Peyer's patch (tissue), 4 donors: ENCODE results near the gene PHRF1. TPM values are rescaled to one million over a fixed set of nuclear protein-coding genes. Genes with fewer than 3 reads are reported as not detected.
A peak's percentile ranks its signal among the peaks of the same experiment; 100 is the strongest.

Experiments
- DNase-seq, 3 donors: peaks; one replicate each; pipeline ENCODE4 v3.0.0-alpha.2; 2017 to 2019
- H3K27ac ChIP-seq, 4 donors: fragments of 200-600 bp; sonication (generic); one replicate each; pipeline ENCODE4 v1.5.1; 2016 to 2019
- H3K27me3 ChIP-seq, 2 donors: fragments of 200-600 bp; sonication (generic); one replicate each; pipeline ENCODE4 v1.5.1; 2019
- H3K36me3 ChIP-seq, 3 donors: fragments of 200-600 bp; sonication (generic); one replicate each; pipeline ENCODE4 v1.5.1; 2016 to 2019
- H3K4me1 ChIP-seq, 4 donors: fragments of 200-600 bp; sonication (generic); one replicate each; pipeline ENCODE4 v1.5.1; 2016 to 2019
- H3K4me3 ChIP-seq, 4 donors: fragments of 200-600 bp; sonication (generic); 1 replicate in 3 of 4; 2 replicates in 1 of 4; pipeline ENCODE4 v1.5.1; 2016 to 2019; ENCODE audit warnings: mild to moderate bottlenecking in 1 of 4
- H3K9me3 ChIP-seq, 4 donors: fragments of 200-600 bp; sonication (generic); one replicate each; pipeline ENCODE4 v1.5.1; 2016 to 2019; ENCODE audit warnings: mild to moderate bottlenecking in 1 of 4
- POLR2A ChIP-seq, 2 donors: fragments of 450-650 bp; IDR thresholded peaks; one replicate each; pipeline ENCODE4 v1.5.1; 2017; ENCODE audit warnings: antibody characterized with exemption in 2 of 2, mild to moderate bottlenecking in 2 of 2, moderate library complexity in 2 of 2
- total RNA-seq, 4 donors: library from RNA; depleted of rRNA; stranded (reverse); fragments of >200 nt; gene quantifications; one replicate each; pipeline ENCODE4 v1.1.0, GENCODE V29; 2016
- TF ChIP-seq, protein P1 (sequence below), 6 experiments: fragments of 450-650 bp in 4 of 6; fragments of 200-600 bp in 2 of 6; sonication (generic) in 1 of 6; IDR thresholded peaks; one replicate each; pipeline ENCODE4 v1.5.1; 2017 to 2019; ENCODE audit warnings: antibody characterized with exemption in 6 of 6, mild to moderate bottlenecking in 3 of 6, moderate library complexity in 1 of 6

The PHRF1 gene
- total RNA-seq, 4 donors from 2014 or later = 48.4 to 88.0 (median 57.8) TPM

DNA sequence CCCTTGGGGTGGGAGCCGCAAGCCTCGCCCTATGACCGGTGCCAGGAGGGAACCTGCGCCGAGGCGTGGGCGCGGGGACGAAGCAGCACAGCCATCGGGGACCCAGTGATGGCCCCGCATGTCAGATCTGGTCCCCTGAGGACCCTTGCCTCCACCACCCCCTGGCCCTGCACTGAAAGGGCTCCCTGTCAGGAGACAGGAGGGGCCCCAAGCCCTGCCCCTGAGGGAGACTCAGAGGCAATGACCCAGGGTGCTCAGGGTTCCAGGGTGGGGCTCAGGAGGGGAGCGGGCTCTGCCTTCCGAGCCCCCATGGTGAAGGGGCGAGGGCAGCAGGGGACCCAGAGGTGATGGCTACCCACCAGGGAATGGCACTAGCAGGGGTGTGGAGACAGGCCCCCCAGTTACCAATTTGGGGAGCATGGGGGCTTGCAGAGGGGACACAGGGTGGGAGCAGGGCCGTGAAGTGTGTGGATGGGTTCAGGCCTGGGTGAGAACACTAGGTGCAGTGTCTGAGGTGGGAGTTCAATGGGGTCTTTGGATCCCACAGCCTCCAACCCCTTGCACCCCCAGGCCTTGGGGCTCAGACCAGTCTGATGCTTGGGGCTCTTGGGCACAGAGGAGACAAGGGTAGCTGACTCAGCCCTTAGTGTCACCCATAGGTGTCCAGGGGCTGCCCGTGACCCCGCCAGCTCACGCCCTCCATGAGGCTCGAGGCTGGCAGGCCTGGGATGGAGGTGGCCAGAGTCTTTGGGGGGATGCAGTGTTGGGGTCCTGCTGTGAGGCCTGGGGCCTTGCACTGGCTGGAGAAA is 38.4 kb upstream of the PHRF1 start:
- peak overlapping the region in 3 of 4 donors; percentile 10 to 98 (median 85) for H3K27ac ChIP-seq
- no peaks in the 10 kb centered on the region for H3K27me3 ChIP-seq
- H3K4me3 ChIP-seq = peak overlapping the region; percentile 56 to 93 (median 70)
- peak in 1 of 2 donors; percentile 2 for TF ChIP-seq POLR2A (IDR thresholded peaks at IDR 0.05)
- TF ChIP-seq, protein P1, sequence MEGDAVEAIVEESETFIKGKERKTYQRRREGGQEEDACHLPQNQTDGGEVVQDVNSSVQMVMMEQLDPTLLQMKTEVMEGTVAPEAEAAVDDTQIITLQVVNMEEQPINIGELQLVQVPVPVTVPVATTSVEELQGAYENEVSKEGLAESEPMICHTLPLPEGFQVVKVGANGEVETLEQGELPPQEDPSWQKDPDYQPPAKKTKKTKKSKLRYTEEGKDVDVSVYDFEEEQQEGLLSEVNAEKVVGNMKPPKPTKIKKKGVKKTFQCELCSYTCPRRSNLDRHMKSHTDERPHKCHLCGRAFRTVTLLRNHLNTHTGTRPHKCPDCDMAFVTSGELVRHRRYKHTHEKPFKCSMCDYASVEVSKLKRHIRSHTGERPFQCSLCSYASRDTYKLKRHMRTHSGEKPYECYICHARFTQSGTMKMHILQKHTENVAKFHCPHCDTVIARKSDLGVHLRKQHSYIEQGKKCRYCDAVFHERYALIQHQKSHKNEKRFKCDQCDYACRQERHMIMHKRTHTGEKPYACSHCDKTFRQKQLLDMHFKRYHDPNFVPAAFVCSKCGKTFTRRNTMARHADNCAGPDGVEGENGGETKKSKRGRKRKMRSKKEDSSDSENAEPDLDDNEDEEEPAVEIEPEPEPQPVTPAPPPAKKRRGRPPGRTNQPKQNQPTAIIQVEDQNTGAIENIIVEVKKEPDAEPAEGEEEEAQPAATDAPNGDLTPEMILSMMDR (IDR thresholded peaks at IDR 0.05) = no peak
- H3K36me3 ChIP-seq = peaks cover 0 to 8% (median 0%) of the 10 kb centered on the region in 3 donors
- peak in 1 of 3 donors; percentile 45 for DNase-seq
- peaks cover 0 to 33% (median 26%) of the 10 kb centered on the region in 4 donors for H3K4me1 ChIP-seq
- no peaks in the 10 kb centered on the region for H3K9me3 ChIP-seq

DNA sequence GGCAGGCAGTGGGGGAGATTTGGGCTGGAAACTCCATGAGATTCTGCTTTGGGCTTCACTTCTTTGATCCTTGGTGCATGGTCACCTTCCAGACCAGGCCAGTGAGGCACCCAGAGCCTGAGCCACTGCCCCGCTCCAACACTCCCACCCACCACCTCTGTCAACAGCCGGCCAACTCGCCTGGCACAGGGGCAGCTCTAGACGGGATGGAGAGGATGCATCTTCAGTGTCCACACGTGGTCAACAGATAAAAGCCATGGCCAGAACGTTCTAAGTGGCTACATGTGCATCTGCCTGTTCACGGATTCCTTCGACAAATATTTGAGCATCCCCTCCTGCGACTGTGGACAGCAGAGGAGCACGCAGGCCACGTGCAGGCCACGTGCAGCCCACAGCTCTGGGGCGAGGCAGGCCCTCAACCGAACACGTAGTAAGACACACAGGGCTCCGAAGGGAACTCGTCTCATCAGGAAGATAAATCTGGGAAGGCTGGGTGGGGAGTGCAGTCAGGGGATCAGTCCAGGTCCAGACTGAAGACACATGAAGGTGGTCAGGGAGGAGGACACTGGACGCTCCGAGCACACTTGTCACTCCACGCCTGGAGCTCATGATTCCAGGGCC is 37.7 kb upstream of the PHRF1 start:
- Histone ChIP-seq H3K27me3 (no peaks in the 10 kb centered on the region), H3K9me3 (no peaks in the 10 kb centered on the region), H3K4me3 (no peak overlapping the region), H3K36me3 (peaks cover 0 to under 1% (median 0%) of the 10 kb centered on the region in 3 donors), H3K4me1 (peaks cover 0 to 30% (median 26%) of the 10 kb centered on the region in 4 donors), H3K27ac (no peak overlapping the region)
- TF ChIP-seq, protein P1 (IDR thresholded peaks at IDR 0.05) = no peak
- no peak for TF ChIP-seq POLR2A (IDR thresholded peaks at IDR 0.05)
- DNase-seq = peak in 1 of 3 donors; percentile 41

DNA sequence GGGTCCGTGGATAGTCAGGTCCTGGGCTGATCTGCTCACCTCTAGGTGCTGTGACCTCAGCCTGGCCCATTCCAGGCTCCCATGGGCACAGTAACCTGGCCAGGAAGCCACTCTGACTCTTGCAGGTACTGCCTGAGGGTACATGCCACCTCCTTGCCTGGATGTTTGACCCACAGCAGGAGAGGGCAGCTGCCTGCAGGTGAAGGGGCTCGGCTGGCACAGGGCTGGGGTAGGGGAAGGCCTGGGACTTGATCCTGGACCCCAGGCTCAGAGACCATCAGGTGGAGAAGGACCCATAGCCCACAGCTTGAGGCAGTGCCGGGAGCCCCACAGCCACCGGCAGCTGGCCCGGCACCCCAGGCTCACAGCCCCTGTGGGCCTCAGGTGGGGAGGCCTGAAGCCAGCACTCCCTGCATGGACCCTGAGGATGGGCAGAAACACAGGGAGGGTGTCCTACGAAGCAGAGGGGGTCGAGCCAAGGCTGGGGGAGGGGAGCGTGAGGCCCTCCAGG is 36.2 kb upstream of the PHRF1 start:
- DNase-seq = peak in 1 of 3 donors; percentile 37
- no peaks in the 10 kb centered on the region for H3K27me3 ChIP-seq
- no peak for TF ChIP-seq POLR2A (IDR thresholded peaks at IDR 0.05)
- TF ChIP-seq, protein P1 (IDR thresholded peaks at IDR 0.05) = no peak
- peaks cover 0 to 27% (median 18%) of the 10 kb centered on the region in 4 donors for H3K4me1 ChIP-seq
- no peak overlapping the region for H3K27ac ChIP-seq
- H3K36me3 ChIP-seq = no peaks in the 10 kb centered on the region
- H3K4me3 ChIP-seq = no peak overlapping the region
- H3K9me3 ChIP-seq = no peaks in the 10 kb centered on the region

DNA sequence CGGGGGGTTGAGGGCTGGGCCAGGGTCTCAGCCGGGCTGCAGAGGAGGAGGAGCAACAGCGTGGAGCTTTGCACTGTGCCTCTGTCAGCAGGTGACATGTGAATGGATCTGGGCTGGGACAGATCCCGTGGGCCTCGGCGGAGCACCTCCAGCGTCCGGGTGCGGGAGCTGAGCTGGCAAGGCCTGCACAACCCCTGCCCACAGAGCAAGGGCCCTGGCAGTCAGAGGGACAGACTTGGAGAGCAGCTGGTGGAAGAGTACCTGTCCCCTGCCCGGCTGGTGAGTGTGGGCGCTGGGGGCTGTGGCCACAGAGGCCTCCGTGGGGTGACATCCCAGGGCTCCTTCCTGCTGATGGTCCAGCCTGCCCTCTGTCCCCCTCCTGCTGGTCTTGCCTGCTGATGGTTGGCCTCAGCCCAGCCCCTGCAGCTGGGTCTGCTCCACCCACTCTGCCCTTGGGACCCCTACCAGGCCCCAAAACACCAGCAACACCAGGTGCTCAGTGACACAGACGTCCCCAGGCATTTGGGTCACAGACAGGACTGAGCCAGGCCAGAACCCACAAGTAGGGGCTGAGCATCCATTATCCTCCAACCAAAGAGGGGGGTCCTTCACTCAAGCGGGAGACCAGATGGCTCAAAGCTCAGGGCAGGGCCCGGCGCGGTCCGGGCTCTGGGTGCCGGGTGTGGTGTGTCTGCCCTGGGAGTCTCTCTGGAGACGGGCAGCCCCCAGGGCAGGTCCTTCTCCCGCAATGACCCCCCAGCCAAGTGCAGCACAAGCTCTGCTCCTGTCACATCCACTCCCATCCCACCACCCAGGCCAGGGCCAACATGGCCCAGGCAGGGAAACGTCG is 35.5 kb upstream of the PHRF1 start:
- Histone ChIP-seq H3K9me3 (no peaks in the 10 kb centered on the region), H3K4me3 (no peak overlapping the region), H3K4me1 (peaks cover 0 to 26% (median 18%) of the 10 kb centered on the region in 4 donors), H3K27ac (no peak overlapping the region), H3K27me3 (no peaks in the 10 kb centered on the region), H3K36me3 (no peaks in the 10 kb centered on the region)
- DNase-seq = no peak
- TF ChIP-seq, protein P1 (IDR thresholded peaks at IDR 0.05) = no peak
- no peak for TF ChIP-seq POLR2A (IDR thresholded peaks at IDR 0.05)

DNA sequence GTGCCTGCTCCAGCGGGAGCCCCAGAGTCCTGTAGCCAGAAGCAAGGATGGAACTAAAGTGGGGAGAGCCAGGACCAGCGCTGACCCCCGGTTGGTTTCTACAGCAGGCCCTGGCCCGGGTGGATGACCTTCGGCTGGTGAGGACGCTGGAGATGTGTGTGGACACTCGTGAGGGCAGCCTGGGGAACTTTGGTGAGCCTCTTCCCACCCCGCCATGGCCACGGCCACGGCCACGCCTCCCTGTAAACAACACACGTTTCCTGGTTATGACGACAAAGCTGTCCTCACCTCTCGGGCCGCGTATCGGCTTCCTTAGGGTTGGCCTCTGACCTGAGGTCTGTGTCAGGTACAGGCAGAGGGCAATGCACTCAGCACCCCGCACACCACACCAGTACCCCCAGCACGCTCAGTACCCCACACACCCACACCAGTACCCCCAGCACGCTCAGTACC is 34.8 kb upstream of the PHRF1 start:
- Histone ChIP-seq H3K4me1 (peaks cover 0 to 20% (median 16%) of the 10 kb centered on the region in 4 donors), H3K27ac (no peak overlapping the region), H3K4me3 (no peak overlapping the region), H3K27me3 (no peaks in the 10 kb centered on the region), H3K9me3 (no peaks in the 10 kb centered on the region), H3K36me3 (no peaks in the 10 kb centered on the region)
- TF ChIP-seq, protein P1 (IDR thresholded peaks at IDR 0.05) = no peak
- TF ChIP-seq POLR2A (IDR thresholded peaks at IDR 0.05) = no peak
- DNase-seq = no peak
